PC-9 (cell line): ENCODE results near the gene CAPN9.

ENCODE experiments used
- CTCF ChIP-seq: fragments of 200-600 bp; sonication (generic); conservative IDR thresholded peaks from 2 replicates; pipeline ENCODE4 v1.6.1; 2017; ENCODE audit warnings: mixed run types, antibody characterized with exemption, mild to moderate bottlenecking, moderate library complexity
- EZH2 ChIP-seq: fragments of 200-600 bp; sonication (generic); IDR thresholded peaks from 2 replicates; pipeline ENCODE4 v1.8.0; 2017; ENCODE audit warnings: antibody characterized with exemption, low read depth

GRCh38 chr1:230826166-230826875, 79.1 kb downstream of the CAPN9 start:
- TF ChIP-seq CTCF (no peak), EZH2 (no peak)
